ENCODE data around the gene WDR45.

WDR45 gene

DNA sequence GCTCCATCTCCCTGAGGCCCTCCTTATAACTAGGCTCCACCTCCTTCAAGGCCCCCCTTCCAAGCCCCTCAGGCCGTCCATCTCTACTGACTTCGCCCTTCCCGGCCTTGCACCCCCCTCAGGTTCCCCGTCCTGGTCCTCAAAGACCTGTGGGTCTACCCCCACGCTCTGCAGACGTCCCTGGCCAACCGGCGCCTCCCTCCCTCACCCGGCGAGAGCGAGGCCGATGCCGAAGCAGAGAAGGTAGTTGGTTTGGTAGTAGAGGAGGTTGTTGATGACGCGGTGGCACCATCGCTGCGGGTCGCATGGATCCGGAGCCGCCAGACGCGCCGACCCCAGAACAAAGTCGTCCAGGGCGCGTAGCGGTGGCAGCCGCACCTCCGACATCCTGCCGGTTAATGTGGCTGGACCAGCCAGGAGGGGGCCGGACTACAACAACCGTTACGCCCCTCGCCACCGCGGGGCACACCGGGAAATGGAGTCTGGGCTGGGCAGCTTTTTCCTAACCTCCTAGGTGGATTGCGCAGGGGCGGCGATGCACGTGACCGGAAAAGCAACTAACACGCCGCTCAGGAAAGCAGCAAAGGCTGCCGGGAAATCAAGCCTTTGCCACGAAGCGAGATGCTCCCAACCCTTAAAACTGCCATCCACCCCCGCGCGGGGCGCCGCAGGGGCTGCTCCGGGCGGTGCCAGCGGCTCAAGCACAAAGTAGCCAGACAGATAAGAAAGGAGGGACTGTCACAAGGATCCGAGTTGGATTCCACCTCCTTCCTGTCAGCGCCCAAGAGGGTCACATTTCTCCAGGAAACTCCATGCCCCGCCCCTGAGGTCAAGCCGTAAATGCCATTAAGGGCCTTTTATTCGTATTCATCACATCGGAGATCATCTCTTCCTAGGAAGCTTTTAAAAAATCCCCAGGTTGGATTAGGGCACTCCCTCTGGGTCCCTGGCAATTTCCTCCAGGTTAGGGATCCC, 5.8 kb downstream of the WDR45 start, which contains the start of gene PRAF2:
PRAF2 (minus strand) TSS at position 402 of the 975 bp plus-strand sequence; CDS start at position 387, 15 bp downstream.
- DNase-seq (ENCODE audit: low read depth in 2 of 2, low spot score in 1 of 2) = peak; percentile 70 to 76

- DNase-seq (ENCODE audit: low read depth in 2 of 2, low spot score in 1 of 2) = no peak
Measured at GRCh38 chrX:49072712-49073095, 7.0 kb downstream of the WDR45 start.

GRCh38 chrX:49071877-49072711, 7.6 kb downstream of the WDR45 start:
- DNase-seq (ENCODE audit: low read depth in 2 of 2, low spot score in 1 of 2) = no peak

DNA sequence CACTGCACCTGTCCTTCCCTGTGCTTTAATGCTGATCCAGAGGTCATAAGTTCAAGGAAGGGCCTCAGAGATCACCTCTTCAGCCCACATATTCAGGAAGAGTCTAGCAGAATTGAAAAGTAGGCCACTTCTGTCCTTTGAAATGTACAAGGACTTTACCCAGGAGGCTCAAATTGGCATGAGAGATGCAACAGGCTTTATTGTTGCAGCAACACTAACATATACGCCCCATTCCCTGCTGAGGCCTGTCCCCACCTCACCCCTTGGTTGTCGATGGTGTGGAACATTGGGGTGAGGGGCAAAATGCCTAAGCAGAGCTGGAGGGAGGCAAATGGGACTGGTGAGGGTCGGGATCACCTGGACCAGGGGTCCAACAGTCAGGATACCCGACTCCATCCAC, 8.7 kb downstream of the WDR45 start:
- no peak for DNase-seq (ENCODE audit: low read depth in 2 of 2, low spot score in 1 of 2)

DNA sequence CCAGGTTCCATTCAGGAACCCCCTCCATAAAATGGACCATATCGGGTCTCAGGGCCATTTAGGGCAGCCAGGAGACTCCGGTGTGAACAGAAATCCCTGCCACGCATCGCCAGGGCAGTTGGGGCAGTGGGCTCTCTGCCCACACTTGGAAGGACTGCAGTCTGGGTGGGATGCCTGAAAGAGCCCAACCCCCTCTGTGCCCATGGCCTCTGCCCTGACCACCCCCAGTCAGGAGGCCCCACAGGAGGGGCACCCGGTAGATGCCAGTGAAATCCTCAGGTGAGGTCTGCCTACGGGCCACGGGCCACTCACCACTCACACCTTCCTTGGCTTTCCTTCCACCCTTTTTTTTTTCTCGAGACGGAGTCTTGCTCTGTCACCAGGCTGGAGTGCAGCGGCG, 10.6 kb downstream of the WDR45 start:
- no peak for DNase-seq (ENCODE audit: low read depth in 2 of 2, low spot score in 1 of 2)

DNA sequence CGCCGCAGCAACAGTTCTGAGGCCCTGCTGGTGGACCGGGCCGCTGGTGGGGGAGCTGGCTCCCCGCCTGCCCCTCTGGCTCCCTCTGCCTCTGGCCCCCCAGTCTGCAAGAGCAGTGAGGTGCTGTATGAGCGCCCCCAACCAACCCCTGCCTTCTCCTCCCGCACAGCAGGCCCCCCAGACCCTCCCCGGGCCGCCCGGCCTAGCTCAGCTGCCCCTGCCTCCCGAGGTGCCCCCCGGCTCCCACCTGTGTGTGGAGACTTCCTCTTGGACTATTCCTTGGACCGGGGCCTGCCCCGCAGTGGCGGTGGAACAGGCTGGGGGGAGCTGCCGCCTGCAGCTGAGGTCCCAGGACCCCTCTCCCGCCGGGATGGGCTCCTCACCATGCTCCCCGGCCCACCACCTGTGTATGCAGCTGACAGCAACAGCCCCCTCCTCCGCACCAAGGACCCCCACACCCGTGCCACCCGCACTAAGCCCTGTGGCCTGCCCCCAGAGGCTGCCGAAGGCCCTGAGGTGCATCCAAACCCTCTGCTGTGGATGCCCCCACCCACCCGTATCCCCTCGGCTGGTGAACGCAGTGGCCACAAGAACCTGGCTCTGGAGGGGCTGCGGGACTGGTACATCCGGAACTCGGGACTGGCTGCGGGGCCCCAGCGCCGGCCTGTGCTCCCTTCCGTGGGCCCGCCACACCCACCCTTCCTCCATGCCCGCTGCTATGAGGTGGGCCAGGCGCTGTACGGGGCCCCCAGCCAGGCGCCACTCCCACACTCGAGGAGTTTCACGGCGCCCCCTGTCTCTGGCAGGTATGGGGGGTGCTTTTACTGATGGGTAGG, 12.2 kb downstream of the WDR45 start:
- no peak for DNase-seq (ENCODE audit: low read depth in 2 of 2, low spot score in 1 of 2)

DNA sequence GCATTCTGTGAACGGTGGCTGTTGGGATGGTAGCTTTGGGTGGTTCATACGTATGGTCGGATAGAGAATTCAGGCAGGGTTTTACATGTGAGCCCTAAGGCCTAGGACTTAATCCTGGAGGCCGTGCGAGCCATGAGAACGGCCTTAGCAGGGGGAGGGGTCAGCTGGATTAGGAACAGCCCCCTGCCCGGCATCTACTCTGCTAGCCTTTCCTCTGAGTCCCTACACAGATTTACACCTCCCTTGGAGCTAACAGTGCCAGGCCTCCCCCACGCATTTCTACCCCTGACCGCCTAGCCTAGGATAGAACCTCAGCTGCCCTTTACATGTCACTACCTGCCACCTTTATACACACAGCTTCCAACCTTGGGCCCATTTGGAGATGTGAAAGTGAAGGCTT, 13.0 kb downstream of the WDR45 start:
- no peak for DNase-seq (ENCODE audit: low read depth in 2 of 2, low spot score in 1 of 2)

GRCh38 chrX:49066278-49066677, 13.4 kb downstream of the WDR45 start:
- no peak for DNase-seq (ENCODE audit: low read depth in 2 of 2, low spot score in 1 of 2)

GRCh38 chrX:49064735-49065134, 15.0 kb downstream of the WDR45 start:
- no peak for DNase-seq (ENCODE audit: low read depth in 2 of 2, low spot score in 1 of 2)

GRCh38 chrX:49064303-49064702, 15.4 kb downstream of the WDR45 start:
- no peak for DNase-seq (ENCODE audit: low read depth in 2 of 2, low spot score in 1 of 2)

DNA sequence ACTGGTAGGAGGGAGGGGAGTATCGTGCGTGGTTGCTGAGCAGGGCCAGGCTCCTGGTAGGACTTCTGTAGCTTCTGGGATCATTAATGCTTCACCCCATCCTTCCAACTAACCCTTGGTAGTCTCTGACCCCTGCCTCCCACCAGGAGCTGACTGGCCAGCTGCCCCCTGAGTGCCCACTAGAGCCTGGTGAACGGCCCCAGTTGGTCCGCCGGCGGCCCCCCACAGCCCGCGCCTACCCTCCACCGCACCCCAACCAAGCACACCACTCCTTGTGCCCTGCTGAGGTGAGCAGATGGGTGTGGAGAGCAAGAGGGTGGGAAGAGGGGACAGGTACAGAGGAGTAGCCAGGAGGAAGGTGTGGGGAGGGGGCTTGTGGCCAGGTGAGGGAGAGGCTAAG, 16.0 kb downstream of the WDR45 start:
- DNase-seq (ENCODE audit: low read depth in 2 of 2, low spot score in 1 of 2) = no peak

DNA sequence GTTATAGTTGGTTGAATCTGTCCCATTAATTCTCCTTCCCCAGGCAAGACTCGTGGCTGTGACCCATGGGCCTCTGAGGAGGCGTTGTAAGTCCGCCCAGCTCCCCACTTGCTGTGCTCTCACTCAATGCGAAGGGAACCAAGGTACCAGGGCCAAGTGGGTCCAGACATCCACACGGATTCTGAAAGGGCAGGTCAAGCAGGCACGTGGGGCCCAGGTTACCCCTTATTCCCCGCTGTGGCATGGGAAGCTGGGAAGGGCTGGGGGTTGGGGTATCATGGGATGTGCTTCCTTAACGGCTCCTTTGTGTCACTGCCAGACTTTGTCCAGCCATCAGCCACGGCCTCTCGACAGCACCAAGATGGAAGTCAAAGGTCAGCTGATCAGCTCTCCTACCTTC, 17.8 kb downstream of the WDR45 start:
- no peak for DNase-seq (ENCODE audit: low read depth in 2 of 2, low spot score in 1 of 2)

- DNase-seq (ENCODE audit: low read depth in 2 of 2, low spot score in 1 of 2) = no peak
Measured at GRCh38 chrX:49061490-49061889, 18.2 kb downstream of the WDR45 start.

GRCh38 chrX:49060914-49061313, 18.8 kb downstream of the WDR45 start:
- DNase-seq (ENCODE audit: low read depth in 2 of 2, low spot score in 1 of 2) = no peak

DNA sequence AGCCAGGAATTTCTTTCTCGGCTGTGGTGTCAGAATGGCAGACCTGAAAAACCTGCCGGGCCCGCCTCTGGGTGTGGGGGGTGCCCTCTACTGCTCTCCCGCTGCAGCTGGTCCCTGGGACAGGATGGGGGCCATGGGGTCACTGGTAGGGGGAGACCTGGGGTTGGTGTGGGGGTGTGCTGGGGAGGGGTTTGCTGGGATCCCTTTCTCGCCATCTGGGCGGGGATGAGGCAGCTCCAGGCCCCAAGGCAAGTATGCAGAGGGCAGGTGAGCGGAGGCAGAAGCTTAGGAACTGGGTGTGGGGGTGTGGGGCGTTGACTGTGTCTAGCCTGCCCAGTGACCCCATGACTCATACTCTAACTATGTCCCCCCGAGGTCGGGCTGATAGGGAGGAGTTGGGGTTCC, 20.0 kb downstream of the WDR45 start:
- no peak for DNase-seq (ENCODE audit: low read depth in 2 of 2, low spot score in 1 of 2)

GRCh38 chrX:49059201-49059600, 20.5 kb downstream of the WDR45 start:
- DNase-seq (ENCODE audit: low read depth in 2 of 2, low spot score in 1 of 2) = no peak

DNA sequence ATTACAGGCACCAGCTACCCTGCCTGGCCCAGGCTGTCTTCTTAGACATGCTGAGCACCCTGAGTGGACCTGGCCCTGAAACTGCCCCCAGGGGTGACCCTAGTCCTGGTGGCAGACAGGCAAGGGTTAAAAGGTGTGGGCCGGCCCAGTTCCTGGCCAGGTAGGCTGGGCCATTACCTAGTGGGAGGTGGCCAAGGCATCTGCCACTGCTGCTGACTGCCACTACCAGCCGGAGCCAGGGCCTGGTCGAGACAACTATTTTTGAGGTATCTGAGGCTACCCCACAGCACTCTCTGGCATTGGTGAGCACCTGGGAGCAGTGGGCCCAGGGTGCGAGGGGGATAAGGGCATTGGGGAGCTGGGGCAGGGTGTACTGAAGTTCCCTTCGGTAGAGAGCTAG, 20.9 kb downstream of the WDR45 start, which contains the start of gene CCDC120:
CCDC120 (plus strand) TSS at position 206 of the 400 bp plus-strand sequence. CDS start 3,043 bp downstream, outside the sequence.
- DNase-seq (ENCODE audit: low read depth in 2 of 2, low spot score in 1 of 2) = no peak

DNA sequence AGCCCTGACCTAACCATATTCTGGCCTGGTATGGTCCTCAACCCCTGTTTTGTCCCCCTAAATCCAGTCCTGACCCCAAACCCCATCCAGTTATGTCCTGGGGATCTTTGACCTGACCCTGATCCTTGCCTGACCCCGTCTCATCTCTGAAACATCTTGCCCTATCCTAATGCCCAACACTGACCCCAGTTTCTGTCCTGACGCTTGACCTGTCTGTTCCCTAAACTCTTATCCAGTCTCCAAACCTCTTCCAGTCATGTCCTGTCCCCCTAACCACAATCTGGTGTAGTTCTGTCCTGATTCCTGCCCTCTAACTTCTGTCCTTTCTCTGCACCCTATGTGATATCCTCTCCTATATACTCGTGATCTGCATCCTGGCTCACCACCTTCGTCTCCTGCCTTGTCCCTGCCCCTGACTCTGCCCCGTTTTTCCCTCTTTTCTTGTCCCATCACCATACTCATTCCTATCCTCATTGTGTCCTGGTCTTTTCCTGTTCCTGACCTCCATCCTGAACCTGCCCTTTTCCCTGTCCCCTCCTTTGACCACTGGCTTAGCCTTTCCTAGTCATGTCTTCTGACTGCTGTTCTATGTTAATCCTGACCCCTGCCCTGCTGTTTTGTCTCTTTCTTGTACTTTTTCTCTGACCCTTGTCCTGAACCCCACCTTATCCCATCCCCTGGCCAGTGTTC, 25.5 kb downstream of the WDR45 start:
- DNase-seq (ENCODE audit: low read depth in 2 of 2, low spot score in 1 of 2) = no peak

DNA sequence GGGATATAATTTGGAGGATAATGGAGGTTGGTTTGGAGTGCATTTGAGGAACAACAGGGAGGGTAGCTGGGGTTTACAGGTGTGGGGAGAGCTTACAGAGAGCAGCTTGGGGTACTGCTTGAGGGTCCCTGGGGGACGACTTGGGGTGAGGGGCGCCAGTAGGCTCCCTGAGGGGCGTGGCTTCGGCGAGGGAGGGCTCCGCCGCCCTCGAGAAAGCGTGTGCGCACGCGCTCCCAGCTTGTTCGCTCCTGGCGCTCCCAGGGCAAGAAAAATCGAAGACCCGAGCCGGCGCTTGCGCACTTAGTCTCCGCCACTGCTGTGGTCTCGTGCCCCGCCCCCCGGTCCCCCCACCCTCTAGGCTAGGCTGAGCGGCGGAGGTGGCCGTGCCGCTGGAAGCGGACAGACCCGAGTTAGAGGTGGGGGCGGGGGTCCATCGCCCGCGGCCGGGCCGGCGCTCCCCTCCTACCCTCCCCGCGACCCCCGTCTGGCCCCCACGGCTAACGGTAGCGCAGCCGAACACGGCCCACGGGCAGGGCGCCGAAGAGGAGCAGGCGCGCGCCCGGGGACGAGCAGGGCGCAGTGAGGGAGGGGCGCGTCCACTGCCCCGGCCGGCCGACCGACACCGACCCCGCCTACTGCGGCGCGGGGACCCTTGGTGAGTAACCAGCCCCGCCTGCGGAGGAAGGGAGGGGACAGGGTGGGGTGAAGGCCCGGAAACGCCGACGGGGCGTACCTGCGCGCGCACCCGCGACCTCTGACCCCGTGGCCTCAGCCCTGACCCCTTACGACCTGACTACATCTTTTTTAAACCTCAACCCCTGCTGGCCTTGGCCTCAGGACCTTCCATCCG, 26.2 kb downstream of the WDR45 start:
- peak in 1 of 2 donors; percentile 38 for DNase-seq (ENCODE audit: low read depth in 2 of 2, low spot score in 1 of 2)

DNA sequence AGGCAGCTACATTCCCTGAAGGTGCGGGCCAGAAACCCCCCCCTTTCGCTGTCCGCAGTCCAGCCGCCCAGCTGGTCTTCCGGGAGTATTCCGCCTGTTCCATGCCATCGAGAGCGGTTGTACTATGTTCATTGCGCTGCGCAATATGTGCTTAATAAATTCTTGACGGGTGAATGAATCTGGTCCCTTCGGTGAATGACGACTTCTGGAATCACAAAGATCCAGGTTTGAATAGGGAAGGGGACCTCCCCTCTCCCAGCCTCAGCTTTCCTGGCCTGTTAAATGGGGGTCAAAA, 35.8 kb downstream of the WDR45 start:
- no peak for DNase-seq (ENCODE audit: low read depth in 2 of 2, low spot score in 1 of 2)

Data from stimulated activated CD8-positive, alpha-beta memory T cell treated with anti-CD3 and anti-CD28 coated beads, Interleukin-4, amount 100 ng/mL, for 4 hours (primary cell).